Stimulated activated CD4-positive, alpha-beta T cell treated with anti-CD3 and anti-CD28 coated beads, Interleukin-1b, Interleukin-23, amount 100 ng/mL, for 1 hour (primary cell): Measurements from ENCODE around the gene NPHP4.

ENCODE experiments used
- DNase-seq, 2 donors: peaks; one replicate each; pipeline ENCODE4 v3.0.0-alpha.2; 2020; ENCODE audit warnings: low read depth in 2 of 2

Gene NPHP4

GRCh38 chr1:6004412-6005123, 12.3 kb upstream of the NPHP4 start:
- no peak for DNase-seq

- DNase-seq, result no peak
Measured at GRCh38 chr1:6003568-6004411, 11.6 kb upstream of the NPHP4 start.

GRCh38 chr1:6002714-6003501, 10.7 kb upstream of the NPHP4 start:
- no peak for DNase-seq

- DNase-seq, result no peak
Measured at GRCh38 chr1:6001992-6002576, 9.9 kb upstream of the NPHP4 start.

- no peak for DNase-seq
Measured at GRCh38 chr1:6000444-6001288, 8.4 kb upstream of the NPHP4 start.

- DNase-seq, result no peak
Measured at GRCh38 chr1:5999711-6000443, 7.7 kb upstream of the NPHP4 start.

GRCh38 chr1:5998906-5999301, 6.7 kb upstream of the NPHP4 start:
- no peak for DNase-seq

- DNase-seq, result no peak
Measured at GRCh38 chr1:5998051-5998905, 6.1 kb upstream of the NPHP4 start.

GRCh38 chr1:5997316-5997715, 5.1 kb upstream of the NPHP4 start:
- DNase-seq, result no peak

GRCh38 chr1:5996641-5997270, 4.5 kb upstream of the NPHP4 start:
- DNase-seq, result no peak

GRCh38 chr1:5995871-5996630, 3.8 kb upstream of the NPHP4 start:
- no peak for DNase-seq

GRCh38 chr1:5994713-5995621, 2.7 kb upstream of the NPHP4 start:
- no peak for DNase-seq

- DNase-seq, result no peak
Measured at GRCh38 chr1:5993556-5994491, 1.6 kb upstream of the NPHP4 start.

GRCh38 chr1:5992814-5993555, 760 bp upstream of the NPHP4 start:
- no peak for DNase-seq

GRCh38 chr1:5991381-5992025, 722 bp downstream of the NPHP4 start:
- no peak for DNase-seq
